ENCODE results near the gene ZNF799. TPM values are rescaled to one million over a fixed set of nuclear protein-coding genes. Genes with fewer than 3 reads are reported as not detected.
A peak's percentile ranks its signal among the peaks of the same experiment; 100 is the strongest.
"Not testable (repeated sequence)": the region's sequence is repeated elsewhere in the genome, so short reads cannot be mapped to it uniquely, and the experiment has no call there.

ZNF799 gene
- total RNA-seq, 1 donor from 2014 or later, result 4.6 TPM

DNA sequence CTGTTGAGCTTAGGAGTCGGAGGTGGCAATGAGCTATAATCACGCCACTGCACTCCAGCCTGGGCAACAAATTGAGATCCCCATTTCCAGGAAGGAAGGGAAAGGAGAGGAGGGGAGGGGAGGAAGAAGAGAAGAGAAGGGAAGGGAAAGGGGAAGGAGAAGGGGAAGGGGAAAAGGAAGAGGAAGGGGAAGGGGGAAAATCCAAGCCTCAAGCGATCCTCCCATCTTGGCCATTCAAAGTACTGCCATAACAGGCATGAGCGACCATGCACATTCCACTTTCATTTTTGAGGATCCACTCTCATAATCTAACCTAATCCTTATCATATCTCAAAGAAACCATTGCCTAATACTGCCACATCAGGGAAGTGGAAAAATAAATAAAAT is 24.8 kb upstream of the ZNF799 start:
- Mint-ChIP-seq H3K9me3 (peaks cover 22% of the 10 kb centered on the region), H3K27ac (ENCODE audit: unreplicated experiment) (no peak overlapping the region), H3K27me3 (ENCODE audit: low read depth) (no peaks in the 10 kb centered on the region), H3K4me1 (no peaks in the 10 kb centered on the region), H3K36me3 (ENCODE audit: low read depth) (peaks cover 80% of the 10 kb centered on the region), H3K4me3 (no peak overlapping the region)
- DNase-seq (ENCODE audit: low read depth, low spot score), result no peak
- TF ChIP-seq, protein P1, sequence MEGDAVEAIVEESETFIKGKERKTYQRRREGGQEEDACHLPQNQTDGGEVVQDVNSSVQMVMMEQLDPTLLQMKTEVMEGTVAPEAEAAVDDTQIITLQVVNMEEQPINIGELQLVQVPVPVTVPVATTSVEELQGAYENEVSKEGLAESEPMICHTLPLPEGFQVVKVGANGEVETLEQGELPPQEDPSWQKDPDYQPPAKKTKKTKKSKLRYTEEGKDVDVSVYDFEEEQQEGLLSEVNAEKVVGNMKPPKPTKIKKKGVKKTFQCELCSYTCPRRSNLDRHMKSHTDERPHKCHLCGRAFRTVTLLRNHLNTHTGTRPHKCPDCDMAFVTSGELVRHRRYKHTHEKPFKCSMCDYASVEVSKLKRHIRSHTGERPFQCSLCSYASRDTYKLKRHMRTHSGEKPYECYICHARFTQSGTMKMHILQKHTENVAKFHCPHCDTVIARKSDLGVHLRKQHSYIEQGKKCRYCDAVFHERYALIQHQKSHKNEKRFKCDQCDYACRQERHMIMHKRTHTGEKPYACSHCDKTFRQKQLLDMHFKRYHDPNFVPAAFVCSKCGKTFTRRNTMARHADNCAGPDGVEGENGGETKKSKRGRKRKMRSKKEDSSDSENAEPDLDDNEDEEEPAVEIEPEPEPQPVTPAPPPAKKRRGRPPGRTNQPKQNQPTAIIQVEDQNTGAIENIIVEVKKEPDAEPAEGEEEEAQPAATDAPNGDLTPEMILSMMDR (conservative IDR thresholded peaks at IDR 0.05), result no peak

DNA sequence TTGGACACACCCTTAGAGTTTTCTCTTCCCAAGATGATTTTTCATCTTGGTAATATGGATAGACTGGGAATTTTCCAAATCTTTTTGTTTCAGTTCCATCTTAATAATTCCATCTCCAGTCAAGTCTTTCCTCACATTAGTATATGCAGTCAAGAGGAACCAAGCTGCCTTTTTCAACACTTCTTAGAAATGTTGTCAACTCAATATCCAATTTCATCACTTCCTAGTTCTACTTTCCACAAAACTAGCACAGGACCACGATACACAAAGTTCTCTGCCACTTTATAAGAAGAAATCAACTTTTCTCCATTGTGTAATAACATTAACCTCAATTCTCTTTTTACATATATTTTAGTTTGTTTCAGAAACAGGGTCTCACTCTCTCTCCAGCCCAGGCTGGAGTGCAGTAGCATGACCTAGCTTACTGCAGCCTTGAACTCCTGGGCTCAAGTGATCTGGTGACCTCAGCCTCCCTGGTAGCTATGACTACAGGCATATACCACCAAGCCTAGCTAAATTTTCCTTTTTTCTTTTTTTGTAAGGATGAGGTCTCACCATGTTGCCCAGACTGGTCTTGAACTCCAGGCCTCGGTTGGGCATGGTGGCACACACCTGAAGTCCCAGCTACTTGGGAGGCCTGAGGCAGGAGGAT is 24.3 kb upstream of the ZNF799 start:
- Mint-ChIP-seq H3K27ac (ENCODE audit: unreplicated experiment) (no peak overlapping the region), H3K4me1 (no peaks in the 10 kb centered on the region), H3K27me3 (ENCODE audit: low read depth) (no peaks in the 10 kb centered on the region), H3K36me3 (ENCODE audit: low read depth) (peaks cover 78% of the 10 kb centered on the region), H3K4me3 (no peak overlapping the region), H3K9me3 (peaks cover 17% of the 10 kb centered on the region)
- no peak for DNase-seq (ENCODE audit: low read depth, low spot score)
- TF ChIP-seq, protein P1 (conservative IDR thresholded peaks at IDR 0.05), result no peak

DNA sequence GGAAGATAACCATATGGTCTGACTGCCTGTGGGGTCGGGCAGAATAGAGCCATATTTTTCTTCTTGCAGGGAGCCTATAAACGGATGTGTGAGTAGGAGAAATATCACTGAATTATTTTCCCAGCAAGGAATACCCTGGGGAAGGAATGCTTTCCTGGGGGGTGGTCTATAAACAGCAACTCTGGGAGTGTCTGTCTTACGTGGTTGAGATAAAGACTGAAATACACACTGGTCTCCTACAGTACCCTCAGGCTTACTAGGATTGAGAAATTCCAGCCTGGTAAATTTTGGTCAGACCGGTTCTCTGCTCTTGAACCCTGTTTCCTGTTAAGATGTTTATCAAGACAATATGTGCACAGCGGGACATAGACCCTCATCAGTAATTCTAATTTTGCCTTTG is 16.2 kb upstream of the ZNF799 start:
- Mint-ChIP-seq H3K36me3 (ENCODE audit: low read depth) (peaks cover 69% of the 10 kb centered on the region), H3K9me3 (peaks cover 25% of the 10 kb centered on the region)
- H3K4me1 Mint-ChIP-seq; H3K27ac Mint-ChIP-seq (ENCODE audit: unreplicated experiment); DNase-seq (ENCODE audit: low read depth, low spot score); H3K4me3 Mint-ChIP-seq; H3K27me3 Mint-ChIP-seq (ENCODE audit: low read depth): not testable (repeated sequence)

DNA sequence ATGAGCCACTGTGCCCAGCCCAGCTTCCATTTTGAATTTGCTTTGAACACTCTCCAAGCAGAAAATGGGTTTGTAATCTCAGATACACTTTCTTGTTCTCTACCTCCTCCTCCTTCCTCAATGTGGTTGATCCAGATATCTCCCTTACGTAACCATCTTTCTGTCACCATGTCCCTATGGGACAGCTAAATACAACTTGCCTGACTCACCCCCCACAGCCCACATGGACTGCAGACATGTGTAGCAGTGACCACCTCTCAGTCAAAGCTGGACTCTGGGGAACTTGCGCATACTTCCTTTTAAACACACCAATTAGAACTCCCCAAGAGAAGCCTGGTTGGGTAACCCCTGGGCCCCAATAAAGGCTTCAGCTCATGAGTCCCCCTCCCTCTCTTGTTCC is 10.8 kb upstream of the ZNF799 start:
- Mint-ChIP-seq H3K9me3 (peaks cover 21% of the 10 kb centered on the region), H3K36me3 (ENCODE audit: low read depth) (peaks cover 35% of the 10 kb centered on the region), H3K27ac (ENCODE audit: unreplicated experiment) (peak overlapping the region; percentile 58), H3K27me3 (ENCODE audit: low read depth) (no peaks in the 10 kb centered on the region), H3K4me1 (no peaks in the 10 kb centered on the region), H3K4me3 (no peak overlapping the region)
- TF ChIP-seq, protein P1 (conservative IDR thresholded peaks at IDR 0.05), result no peak
- no peak for DNase-seq (ENCODE audit: low read depth, low spot score)

DNA sequence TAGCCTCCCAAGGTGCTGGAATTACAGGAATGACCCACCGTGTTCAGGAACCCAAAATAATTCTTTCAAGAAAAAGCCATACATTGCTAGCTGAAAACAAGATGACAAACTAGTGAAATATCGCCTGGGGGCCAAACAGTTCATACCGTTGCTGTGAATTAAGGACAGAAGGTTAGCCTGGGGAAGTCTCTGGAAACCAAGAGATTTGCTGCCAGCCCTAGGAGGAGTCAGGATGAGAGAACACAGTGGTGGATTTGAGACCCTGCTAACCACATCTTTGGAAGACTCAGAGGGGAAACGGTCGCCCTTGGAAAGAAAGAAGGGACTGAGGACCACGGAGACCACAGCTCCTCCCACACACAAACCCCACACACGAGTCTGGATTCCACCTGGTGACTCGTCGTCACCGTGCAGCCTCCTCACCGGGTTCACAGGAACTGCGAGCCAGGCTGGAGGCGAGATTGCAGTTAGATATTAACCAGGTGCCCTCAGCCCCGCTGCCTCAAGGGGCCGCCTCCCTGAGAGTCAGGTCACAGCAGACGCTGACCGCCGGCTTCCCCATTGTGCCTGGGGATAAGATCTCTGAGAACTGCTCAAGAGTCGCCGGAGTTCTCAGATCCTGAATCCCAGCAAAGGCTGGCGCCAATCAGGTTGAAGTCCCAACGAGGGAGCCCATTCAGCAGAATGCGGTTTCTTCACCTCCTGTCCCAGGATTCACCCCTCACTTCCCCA is 1.0 kb downstream of the ZNF799 start:
- not testable (repeated sequence) for DNase-seq (ENCODE audit: low read depth, low spot score); H3K27me3 Mint-ChIP-seq (ENCODE audit: low read depth); H3K9me3 Mint-ChIP-seq
- peaks cover 11% of the 10 kb centered on the region for H3K36me3 Mint-ChIP-seq (ENCODE audit: low read depth)
- H3K4me3 Mint-ChIP-seq, result peak overlapping the region; percentile 96
- H3K4me1 Mint-ChIP-seq, result peaks cover 12% of the 10 kb centered on the region
- peak overlapping the region; percentile 43 for H3K27ac Mint-ChIP-seq (ENCODE audit: unreplicated experiment)

DNA sequence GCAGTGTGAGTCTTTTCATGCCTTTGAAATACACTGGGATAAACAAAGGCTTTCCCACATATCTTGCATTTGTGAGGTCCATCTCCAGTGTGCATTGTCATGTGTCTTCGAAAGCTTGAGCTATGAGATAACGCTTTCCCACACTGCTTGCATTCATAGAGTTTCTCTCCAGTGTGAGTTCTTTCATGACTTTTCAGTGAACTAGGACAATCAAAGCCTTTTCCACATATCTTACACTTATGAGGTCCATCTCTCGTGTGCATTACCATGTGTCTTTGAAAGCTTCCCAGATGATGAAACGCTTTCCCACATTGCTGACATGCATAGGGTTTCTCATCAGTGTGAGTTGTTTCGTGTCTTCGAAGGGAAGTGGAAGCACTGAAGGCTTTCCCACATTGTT is 9.9 kb downstream of the ZNF799 start:
- peaks cover 72% of the 10 kb centered on the region for H3K36me3 Mint-ChIP-seq (ENCODE audit: low read depth)
- H3K4me1 Mint-ChIP-seq; H3K27me3 Mint-ChIP-seq (ENCODE audit: low read depth); DNase-seq (ENCODE audit: low read depth, low spot score); H3K27ac Mint-ChIP-seq (ENCODE audit: unreplicated experiment); H3K4me3 Mint-ChIP-seq: not testable (repeated sequence)
- peaks cover 22% of the 10 kb centered on the region for H3K9me3 Mint-ChIP-seq

DNA sequence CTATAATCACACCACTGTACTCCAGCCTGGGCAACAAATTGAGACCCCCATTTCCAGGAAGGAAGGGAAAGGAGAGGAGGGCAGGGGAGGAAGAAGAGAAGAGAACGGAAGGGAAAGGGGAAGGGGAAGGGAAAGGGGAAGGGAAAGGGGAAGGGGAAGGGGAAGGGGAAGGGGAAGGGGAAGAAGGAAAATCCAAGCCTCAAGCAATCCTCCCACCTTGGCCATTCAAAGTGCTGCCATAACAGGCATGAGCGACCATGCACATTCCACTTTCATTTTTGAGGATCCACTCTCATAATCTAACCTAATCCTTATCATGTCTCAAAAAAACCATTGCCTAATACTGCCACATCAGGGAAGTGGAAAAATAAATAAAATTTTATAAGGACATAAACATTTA is 14.7 kb downstream of the ZNF799 start:
- Mint-ChIP-seq H3K36me3 (ENCODE audit: low read depth) (peaks cover 52% of the 10 kb centered on the region), H3K9me3 (peaks cover 16% of the 10 kb centered on the region)
- H3K27me3 Mint-ChIP-seq (ENCODE audit: low read depth); H3K4me3 Mint-ChIP-seq; H3K27ac Mint-ChIP-seq (ENCODE audit: unreplicated experiment); H3K4me1 Mint-ChIP-seq; DNase-seq (ENCODE audit: low read depth, low spot score): not testable (repeated sequence)
